AG10803 (cell line): ENCODE measurements around the gene PPP1R9B.

Source experiments
- DNase-seq: peaks from one replicate; pipeline ENCODE4 v3.0.0; 2010; ENCODE audit warnings: low read depth
- H3K4me3 ChIP-seq: 2 replicates; pipeline ENCODE4 v1.5.1; 2011; ENCODE audit warnings: mild to moderate bottlenecking, low read length, control low read depth
- TF ChIP-seq, protein P1 (sequence below): conservative IDR thresholded peaks from 2 replicates; pipeline ENCODE4 v1.5.1; 2011; ENCODE audit warnings: mild to moderate bottlenecking, low read length, control low read depth, inconsistent platforms

Gene PPP1R9B

DNA sequence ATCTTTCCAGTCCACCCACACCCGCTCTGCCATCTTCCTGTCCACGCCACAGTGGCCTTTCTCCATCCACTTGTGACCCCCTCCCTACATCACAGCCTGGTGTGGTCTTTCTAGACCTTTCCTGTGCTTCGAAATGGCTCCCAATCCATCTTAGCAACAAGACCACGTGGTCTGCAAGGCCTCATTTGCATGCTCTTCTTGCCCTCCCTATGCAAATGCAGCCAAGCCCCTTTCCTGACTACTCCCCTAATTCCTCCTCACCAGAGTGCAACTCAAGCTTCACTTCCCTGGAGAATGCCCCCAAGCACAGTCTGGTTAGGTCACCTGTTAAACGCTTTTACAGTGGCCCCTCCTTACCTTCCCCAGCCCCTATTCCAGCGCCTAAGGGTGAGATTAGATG, 6.1 kb downstream of the PPP1R9B start:
- no peak for DNase-seq
- TF ChIP-seq, protein P1, sequence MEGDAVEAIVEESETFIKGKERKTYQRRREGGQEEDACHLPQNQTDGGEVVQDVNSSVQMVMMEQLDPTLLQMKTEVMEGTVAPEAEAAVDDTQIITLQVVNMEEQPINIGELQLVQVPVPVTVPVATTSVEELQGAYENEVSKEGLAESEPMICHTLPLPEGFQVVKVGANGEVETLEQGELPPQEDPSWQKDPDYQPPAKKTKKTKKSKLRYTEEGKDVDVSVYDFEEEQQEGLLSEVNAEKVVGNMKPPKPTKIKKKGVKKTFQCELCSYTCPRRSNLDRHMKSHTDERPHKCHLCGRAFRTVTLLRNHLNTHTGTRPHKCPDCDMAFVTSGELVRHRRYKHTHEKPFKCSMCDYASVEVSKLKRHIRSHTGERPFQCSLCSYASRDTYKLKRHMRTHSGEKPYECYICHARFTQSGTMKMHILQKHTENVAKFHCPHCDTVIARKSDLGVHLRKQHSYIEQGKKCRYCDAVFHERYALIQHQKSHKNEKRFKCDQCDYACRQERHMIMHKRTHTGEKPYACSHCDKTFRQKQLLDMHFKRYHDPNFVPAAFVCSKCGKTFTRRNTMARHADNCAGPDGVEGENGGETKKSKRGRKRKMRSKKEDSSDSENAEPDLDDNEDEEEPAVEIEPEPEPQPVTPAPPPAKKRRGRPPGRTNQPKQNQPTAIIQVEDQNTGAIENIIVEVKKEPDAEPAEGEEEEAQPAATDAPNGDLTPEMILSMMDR, result no peak
- H3K4me3 ChIP-seq, result no peak overlapping the region

DNA sequence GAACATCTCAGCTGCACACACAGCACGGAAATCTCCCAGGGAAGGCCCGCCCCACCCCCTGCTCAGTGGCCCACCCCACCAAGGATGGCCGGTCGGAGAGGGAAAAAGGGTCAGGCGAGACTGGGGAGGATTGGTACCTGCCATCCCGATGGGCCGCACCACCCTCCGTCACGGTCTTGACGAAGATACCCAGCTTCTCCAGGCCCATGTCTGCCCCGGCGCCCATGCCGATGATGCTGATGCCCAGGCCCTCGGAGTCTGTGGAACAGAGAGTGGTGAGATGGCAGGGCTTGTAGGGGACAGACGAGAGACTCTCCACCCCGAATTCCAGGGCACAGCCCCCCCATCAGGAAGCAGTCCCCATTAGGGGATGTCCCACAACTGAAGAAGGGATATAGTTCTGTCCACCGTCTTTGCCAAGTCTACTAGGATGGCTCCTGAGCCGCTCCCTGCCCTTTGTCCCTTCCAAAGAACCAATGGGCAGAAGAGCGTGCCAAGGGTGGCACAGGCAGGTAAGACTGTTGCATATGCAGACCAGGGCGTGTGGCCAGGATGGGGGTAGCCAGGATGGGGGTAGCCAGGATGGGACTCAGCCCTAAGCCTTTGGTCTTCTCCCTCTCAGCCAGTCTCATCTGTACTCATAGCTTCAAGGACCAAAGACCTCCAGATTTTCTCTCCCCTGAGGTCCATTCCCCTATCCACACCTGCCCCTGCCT, 6.9 kb downstream of the PPP1R9B start:
- H3K4me3 ChIP-seq, result no peak overlapping the region
- TF ChIP-seq, protein P1, result no peak
- DNase-seq, result no peak

DNA sequence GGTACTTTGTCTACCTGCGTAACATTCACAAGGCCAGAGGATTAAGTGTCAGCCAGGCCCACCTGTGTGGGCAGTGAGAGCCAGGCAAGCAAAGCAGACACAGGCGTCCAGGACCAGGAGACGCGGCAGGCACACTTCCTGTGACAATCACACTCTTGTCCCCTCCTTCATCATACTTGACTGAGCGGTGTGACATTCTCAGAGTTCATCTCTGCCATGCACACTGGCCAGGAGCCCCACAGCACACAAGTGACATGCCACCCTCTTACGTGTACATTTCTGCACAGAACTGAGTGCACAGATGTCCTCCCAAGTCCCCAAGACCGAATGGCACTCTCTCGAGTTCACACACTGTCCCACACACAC, 8.7 kb downstream of the PPP1R9B start:
- TF ChIP-seq, protein P1, result no peak
- no peak for DNase-seq
- H3K4me3 ChIP-seq, result no peak overlapping the region

DNA sequence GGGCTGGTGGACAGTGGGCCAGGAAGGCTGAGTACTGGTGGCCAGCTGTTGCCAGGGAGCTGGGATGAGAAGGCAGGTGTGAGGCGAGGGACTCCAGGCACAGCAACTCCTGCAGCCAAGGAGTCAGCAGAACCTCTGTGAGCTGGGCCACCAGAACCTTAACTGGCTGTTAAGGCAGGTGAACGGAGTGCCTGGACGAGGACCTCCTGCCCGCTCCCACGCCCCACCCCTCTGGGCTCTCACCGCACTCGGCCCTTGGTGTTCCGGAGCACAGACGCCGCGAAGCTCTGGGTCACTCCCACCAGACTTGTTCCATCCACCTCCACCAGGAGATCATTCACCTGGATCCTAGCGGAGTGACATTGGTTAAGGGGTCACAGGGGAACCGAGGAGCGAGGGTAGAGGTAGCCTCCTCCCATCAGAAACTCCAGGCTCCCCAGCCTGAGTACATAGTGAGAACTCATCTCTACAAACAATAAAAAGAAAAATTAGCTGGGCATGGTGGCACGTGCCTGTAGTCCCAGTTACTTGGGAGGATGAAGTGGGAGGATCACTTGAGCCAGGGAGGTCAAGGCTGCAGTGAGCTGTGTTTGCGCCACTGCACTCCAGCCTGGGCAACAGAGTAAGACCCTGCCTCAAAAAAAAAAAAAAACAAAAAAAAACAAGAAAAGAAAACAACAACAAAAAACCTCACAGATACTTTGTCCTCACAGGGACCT, 9.3 kb downstream of the PPP1R9B start:
- TF ChIP-seq, protein P1, result no peak
- no peak for DNase-seq
- no peak overlapping the region for H3K4me3 ChIP-seq

DNA sequence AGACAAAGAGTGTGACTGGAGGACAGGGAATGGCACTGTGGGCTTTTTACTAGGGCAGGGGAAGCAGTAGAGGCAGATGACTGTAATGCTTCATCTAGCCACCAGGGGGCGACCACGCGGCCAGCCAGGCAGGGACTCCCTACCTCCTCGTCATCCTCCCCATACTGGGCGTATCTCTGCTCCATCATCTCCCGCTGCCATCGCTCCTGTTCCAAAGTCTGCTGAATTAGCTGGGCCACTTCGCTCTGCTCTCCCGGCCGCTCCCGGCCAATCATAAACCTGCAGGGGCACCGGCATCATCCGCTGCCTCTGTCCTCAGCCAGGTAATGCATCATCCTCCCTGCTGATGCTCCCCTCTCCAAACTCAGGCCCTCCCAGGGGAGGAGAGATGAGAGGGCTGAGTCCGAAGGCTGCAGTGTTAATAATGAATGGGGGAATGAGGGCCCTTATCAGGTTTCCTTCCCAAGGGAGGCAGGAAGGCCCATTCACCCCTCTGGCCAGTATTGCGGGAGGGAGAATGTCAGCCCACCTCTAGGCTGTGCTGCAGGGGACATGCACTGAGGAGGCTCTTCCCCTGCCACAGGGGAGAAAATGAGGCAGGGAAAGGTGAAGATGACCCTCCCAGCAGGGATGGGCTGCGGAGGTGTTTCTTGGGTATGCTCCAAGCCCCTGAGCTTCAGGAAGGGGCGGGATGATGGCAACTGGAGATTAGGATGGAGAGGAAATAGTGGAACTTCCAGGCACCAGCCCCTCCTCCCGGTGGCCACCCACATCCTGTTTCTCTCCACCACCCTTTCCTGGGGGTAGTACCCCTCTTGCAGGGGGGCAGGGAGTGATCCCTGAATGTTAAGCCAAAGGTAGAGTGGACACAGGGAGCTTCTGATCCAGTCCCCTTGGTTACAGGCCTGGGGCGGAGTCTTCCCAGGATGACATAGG, 10.3 kb downstream of the PPP1R9B start:
- TF ChIP-seq, protein P1, result peak; percentile 87
- DNase-seq, result peak; percentile 75
- no peak overlapping the region for H3K4me3 ChIP-seq

DNA sequence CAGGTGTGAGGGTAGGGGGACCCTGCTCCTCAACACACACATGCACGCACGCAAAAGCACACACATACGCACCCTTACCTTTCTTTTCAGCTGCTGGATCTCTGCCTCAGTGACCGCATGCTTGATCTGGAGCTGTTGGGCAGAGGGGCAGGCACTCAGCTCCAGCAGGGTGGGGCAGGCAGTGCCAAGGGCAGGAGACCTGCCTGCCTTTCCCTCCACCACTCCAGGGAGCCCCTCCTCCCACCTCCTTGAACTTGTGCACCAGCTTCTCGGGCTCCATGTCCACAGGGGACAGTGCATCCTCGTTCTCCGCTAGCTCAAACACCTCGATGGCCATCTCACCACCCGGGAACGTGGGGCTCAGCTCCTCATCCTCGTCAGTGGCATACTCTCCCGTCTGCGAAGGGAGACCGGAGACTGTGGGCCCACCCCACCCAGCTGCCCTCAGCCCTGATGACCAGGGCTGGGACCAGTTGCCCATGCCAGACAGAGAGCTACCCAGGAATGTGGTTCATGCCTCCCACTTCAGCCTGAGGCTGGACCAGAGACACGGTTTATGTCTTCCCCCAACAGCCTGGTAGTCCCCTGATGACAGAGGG, 11.2 kb downstream of the PPP1R9B start:
- no peak for DNase-seq
- no peak overlapping the region for H3K4me3 ChIP-seq
- TF ChIP-seq, protein P1, result no peak
